GM20431 (cell line): ENCODE measurements around the gene C5.
"Not testable (repeated sequence)": the region's sequence is repeated elsewhere in the genome, so short reads cannot be mapped to it uniquely, and the experiment has no call there.

Source experiments
- in situ Hi-C: fragments of 300-500 bp; cut with MseI, MboI; formaldehyde crosslinking; loops from one replicate; pipeline ENCODE4 v1.15.0; 2020; ENCODE audit warnings: low sequenced_read_pairs; ENCODE audit not compliant: unreplicated experiment

Gene C5

GRCh38 chr9:121050128-121050988 lies at the start of gene C5:
TSS of gene C5 (minus strand) at chr9:121050275. CDS start at chr9:121050246, 29 bp downstream.
- in situ Hi-C loops, result loop anchor here (25.0 kb wide), 1 partner anchor 288 kb away; no protein-coding TSS in a partner anchor

- in situ Hi-C loops, result no loop called here
These were observed 48.6 kb upstream of the C5 start for GRCh38 chr9:121098567-121099198.

GRCh38 chr9:121095057-121095456 lies 45.0 kb upstream of the C5 start:
- in situ Hi-C loops, result no loop called here

- in situ Hi-C loops, result not testable (repeated sequence)
These were observed 40.7 kb upstream of the C5 start for GRCh38 chr9:121090743-121091142.

- in situ Hi-C loops, result no loop called here
These were observed 38.5 kb upstream of the C5 start for GRCh38 chr9:121088576-121088975.

- in situ Hi-C loops, result no loop called here
These were observed 35.6 kb upstream of the C5 start for GRCh38 chr9:121085661-121086060.

- in situ Hi-C loops, result no loop called here
These were observed 32.0 kb upstream of the C5 start for GRCh38 chr9:121082075-121082474.

GRCh38 chr9:121075251-121076036 lies 25.4 kb upstream of the C5 start:
- in situ Hi-C loops, result no loop called here

- in situ Hi-C loops, result loop anchor here (25.0 kb wide), 1 partner anchor 312 kb away; no protein-coding TSS in a partner anchor
These were observed 24.5 kb upstream of the C5 start, which contains the start of gene CNTRL for GRCh38 chr9:121074370-121075250. TSS of gene CNTRL (plus strand) at chr9:121074955. CDS start at chr9:121088327, 13,372 bp downstream.

GRCh38 chr9:121073038-121073437 lies 23.0 kb upstream of the C5 start:
- in situ Hi-C loops, result loop anchor here (25.0 kb wide), 1 partner anchor 311 kb away; no protein-coding TSS in a partner anchor

GRCh38 chr9:121071756-121072421 lies 21.8 kb upstream of the C5 start:
- in situ Hi-C loops, result loop anchor here (25.0 kb wide), 1 partner anchor 310 kb away; no protein-coding TSS in a partner anchor

- in situ Hi-C loops, result loop anchor here (25.0 kb wide), 1 partner anchor 309 kb away; no protein-coding TSS in a partner anchor
These were observed 21.3 kb upstream of the C5 start for GRCh38 chr9:121071370-121071755.

- in situ Hi-C loops, result loop anchor here (25.0 kb wide), 1 partner anchor 307 kb away; no protein-coding TSS in a partner anchor
These were observed 19.3 kb upstream of the C5 start for GRCh38 chr9:121069396-121069795.

- in situ Hi-C loops, result loop anchor here (25.0 kb wide), 1 partner anchor 305 kb away; no protein-coding TSS in a partner anchor
These were observed 17.6 kb upstream of the C5 start for GRCh38 chr9:121067640-121068039.

GRCh38 chr9:121066850-121067249 lies 16.8 kb upstream of the C5 start:
- in situ Hi-C loops, result loop anchor here (25.0 kb wide), 1 partner anchor 305 kb away; no protein-coding TSS in a partner anchor

- in situ Hi-C loops, result loop anchor here (25.0 kb wide), 1 partner anchor 298 kb away; no protein-coding TSS in a partner anchor
These were observed 10.0 kb upstream of the C5 start for GRCh38 chr9:121059998-121060636.

GRCh38 chr9:121059513-121059912 lies 9.4 kb upstream of the C5 start:
- in situ Hi-C loops, result loop anchor here (25.0 kb wide), 1 partner anchor 297 kb away; no protein-coding TSS in a partner anchor

- in situ Hi-C loops, result loop anchor here (25.0 kb wide), 1 partner anchor 296 kb away; no protein-coding TSS in a partner anchor
These were observed 7.7 kb upstream of the C5 start for GRCh38 chr9:121057821-121058220.
